ENCODE data around the gene GRSF1.

GRCh38 chr4:70793626-70794025 is 46.1 kb downstream of the GRSF1 start:
- no peak for TF ChIP-seq CTCF (conservative IDR thresholded peaks at IDR 0.05; ENCODE audit: low read length)
- no peak for TF ChIP-seq EZH2phosphoT487 (IDR thresholded peaks at IDR 0.05; ENCODE audit: borderline replicate concordance, low read depth, low read length)
